ENCODE measurements around the gene CCDC171.
"Not testable (repeated sequence)": the region's sequence is repeated elsewhere in the genome, so short reads cannot be mapped to it uniquely, and the experiment has no call there.

The CCDC171 gene

DNA sequence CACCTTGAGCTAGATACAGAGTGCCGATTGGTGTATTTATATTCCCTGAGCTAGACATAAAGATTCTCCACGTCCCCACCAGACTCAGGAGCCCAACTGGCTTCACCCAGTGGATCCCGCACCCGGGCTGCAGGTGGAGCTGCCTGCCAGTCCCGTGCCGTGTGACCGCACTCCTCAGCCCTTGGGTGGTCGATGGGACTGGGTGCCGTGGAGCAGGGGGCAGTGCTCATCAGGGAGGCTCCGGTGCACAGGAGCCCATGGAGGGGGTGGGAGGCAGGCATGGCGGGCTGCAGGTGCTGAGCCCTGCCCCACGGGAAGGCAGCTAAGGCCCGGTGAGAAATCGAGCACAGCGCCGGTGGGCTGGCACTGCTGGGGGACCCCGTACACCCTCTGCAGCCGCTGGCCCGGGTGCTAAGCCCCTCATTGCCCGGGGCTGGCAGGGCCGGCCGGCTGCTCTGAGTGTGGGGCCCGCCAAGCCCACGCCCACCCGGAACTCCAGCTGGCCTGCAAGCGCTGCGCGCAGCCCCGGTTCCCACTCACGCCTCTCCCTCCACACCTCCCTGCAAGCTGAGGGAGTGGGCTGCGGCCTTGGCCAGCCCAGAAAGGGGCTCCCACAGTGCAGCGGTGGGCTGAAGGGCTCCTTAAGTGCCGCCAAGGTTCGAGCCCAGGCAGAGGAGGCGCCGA is 147.2 kb downstream of the CCDC171 start:
- not testable (repeated sequence) for DNase-seq

GRCh38 chr9:15707000-15707399 is 154.2 kb downstream of the CCDC171 start:
- DNase-seq, result no peak

GRCh38 chr9:15711531-15711930 is 158.7 kb downstream of the CCDC171 start:
- DNase-seq, result no peak

- DNase-seq, result peak; percentile 16
Measured at GRCh38 chr9:15711931-15712330, 159.1 kb downstream of the CCDC171 start.

GRCh38 chr9:15714746-15715145 is 161.9 kb downstream of the CCDC171 start:
- DNase-seq, result peak; percentile 14

DNA sequence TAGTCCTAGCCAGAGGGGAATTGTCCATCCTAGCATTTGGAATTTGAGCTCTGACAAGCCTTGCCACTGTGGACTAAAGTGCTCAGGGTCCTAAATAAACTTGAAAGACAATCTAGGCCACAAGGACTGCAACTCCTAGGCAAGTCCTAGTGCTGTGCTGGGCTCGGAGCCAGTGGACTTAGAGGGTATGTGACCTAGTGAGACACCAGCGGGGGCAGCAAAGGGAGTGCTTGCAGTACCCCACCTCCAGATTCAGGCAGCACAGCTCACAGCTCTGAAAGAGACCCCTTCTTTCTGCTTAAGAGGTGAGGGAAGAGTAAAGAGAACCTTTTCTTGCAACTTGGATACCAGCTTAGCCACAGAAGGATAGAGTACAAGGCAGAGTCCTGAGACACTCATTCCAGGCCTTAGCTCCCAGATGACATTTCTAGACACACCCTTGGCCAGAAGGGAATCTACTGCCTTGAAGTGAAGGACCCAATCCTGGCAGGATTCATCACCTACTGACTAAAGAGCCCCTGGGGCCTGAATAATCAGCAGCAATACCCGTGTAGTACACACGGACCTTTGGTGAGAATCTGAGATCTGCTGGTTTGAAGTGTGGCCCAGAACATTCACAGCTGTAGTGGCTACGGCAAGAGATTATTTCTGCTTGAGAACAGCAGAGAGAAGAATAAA is 164.6 kb downstream of the CCDC171 start:
- no peak for DNase-seq

DNA sequence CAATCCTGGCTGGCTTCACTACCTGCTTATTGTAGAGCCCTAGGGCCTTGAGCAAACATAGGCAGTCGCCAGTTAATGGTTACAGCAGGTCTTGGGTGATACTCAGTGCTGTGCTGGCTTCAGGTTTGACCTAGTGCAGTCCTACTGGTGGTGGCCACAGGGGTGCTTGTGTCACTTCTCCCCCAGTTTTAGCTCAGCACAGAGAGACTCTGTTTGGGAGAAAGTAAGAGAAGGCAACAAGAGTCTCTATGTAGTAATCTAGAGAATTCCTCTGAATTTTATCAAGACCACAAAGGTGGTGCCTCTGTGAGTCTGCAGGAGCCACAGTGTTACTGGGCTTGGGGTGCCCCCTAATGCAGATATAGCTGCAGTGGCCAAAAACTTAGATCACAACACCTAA is 165.6 kb downstream of the CCDC171 start:
- no peak for DNase-seq

DNA sequence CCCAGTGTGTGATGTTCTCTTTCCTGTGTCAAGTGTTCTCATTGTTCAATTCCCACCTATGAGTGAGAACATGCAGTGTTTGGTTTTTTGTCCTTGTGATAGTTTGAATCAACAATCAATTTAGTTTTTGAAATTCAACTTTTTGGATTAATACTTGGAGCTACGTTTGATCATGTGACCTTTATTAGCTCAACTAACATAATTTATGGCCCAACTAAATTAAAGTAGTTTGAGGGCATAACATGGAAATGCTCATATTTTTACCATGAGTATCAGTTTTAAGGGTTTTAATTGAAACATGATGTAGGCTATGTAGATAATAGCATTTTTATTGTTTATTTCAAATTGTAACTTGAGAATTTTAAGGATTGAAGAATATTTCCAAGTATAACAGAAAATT is 168.0 kb downstream of the CCDC171 start:
- DNase-seq, result no peak

- no peak for DNase-seq
Measured at GRCh38 chr9:15722888-15723287, 170.0 kb downstream of the CCDC171 start.

DNA sequence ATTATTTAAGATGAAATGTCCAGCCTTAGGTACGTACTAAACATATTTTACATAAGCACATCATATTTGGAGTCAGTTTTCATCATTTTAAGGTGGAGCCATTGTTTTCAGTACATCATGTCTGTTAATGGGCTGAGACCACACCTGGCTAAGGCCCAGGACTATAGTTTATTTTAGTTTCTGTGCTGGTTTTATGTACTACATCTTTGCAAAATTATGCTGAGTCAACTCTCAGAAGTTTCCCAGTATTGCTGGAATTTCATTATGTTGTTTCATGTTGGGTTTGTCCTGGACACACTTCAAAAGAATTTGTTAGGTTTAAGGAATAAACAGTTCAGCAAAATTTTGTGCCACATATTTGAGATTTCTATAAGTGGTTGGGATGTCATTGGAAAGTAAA is 171.2 kb downstream of the CCDC171 start:
- no peak for DNase-seq

DNA sequence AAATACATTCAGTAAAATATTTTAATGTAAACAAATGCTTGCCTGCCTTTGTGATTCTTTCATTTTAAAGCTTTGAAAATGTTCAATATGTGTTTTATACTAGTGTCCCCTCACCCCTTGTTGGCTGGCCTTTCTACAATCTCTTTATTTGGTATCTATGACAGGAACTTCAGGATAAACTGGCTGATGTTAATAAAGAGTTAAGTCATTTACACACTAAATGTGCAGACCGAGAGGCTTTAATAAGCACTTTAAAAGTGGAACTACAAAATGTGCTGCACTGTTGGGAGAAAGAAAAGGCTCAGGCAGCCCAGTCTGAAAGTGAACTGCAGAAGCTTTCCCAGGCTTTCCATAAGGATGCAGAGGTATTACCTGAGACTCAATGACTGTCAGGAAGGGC is 171.8 kb downstream of the CCDC171 start:
- no peak for DNase-seq

DNA sequence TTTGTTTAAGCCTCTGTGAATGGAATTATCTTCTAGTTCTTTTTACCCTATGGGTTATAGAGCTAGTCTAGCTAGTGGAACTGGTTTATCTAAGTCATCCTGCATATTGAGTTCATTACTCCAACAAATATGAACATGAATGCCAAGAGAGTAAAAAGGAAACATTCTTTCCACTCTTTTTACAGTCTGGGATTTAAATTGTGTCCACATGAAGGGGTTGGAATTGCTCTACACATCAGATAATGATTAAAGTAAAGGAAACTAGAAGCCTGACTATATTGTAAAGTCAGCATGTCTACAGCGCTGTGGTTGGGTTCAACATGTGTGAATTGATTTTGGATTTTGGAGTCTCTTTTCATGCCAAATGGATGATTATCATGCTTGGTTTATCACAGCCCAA is 173.1 kb downstream of the CCDC171 start:
- DNase-seq, result no peak

DNA sequence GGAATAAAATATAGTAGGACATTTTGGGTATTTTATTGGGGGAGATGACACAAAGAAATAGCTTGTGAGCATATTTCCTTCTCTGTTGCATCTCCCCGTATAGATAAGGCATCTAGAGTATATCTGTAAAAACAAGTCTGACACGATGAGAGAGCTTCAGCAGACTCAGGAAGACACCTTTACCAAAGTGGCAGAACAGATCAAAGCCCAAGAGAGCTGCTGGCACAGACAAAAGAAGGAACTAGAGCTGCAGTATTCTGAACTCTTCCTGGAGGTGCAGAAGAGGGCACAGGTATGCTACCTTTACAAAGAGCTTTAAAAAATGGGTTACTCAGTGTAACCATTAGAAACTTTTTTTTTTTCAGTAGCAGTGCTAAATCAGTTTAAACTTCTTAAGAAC is 176.7 kb downstream of the CCDC171 start:
- no peak for DNase-seq

DNA sequence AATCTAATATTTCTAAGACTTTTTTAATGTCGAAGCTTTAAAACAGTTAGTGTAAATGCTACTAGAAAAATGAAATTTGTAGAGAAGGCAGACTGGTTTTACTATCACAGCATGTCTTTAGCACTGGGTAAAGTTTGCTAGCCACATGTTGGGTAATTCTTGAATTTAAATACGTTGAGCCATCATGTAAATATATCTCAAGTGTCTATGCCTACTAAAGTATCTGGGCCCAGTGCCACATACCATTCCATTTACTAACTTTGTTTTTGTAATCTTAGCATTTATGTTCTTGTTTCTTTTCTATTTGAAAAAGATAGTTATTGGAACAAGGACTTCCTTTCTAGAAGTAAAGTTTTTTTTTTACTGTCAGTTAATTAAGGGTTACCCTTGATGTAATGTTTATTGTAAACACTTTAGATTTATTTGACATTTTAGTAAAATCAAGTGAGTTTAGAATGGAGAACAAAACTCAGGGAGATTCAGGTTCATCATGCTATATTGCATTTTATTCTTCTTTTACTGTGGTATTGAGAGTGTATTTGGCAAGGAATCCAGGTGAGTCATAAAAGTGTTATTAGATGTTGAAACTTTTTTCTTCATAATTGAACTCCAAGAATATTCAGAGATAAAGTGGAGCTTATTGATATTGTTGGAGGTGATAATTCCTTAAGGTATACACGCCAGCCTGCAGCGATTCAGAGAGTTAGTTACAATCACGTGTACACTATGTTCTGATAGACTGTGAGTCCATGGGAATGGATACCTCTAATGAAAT is 182.4 kb downstream of the CCDC171 start:
- DNase-seq, result no peak

GRCh38 chr9:15736569-15736968 is 183.7 kb downstream of the CCDC171 start:
- no peak for DNase-seq

- no peak for DNase-seq
Measured at GRCh38 chr9:15738011-15738410, 185.2 kb downstream of the CCDC171 start.

DNA sequence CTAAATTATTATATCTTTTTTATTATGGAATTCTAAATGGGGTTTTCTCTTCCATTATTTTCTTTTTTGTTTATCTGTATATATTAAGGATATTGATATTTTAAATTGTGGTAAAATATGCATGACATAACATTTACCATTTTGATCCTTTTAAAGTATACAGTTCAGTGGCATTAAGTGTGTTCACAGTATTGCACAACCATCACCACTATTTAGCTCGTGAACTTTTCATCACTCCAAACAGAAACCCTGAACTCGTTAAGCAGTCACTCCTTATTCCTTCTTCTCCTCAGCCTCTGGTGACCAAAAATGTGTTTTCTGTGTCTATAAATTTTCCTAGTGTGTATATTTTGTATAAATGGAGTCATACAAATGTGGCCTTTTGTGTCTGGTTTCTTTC is 188.2 kb downstream of the CCDC171 start:
- DNase-seq, result no peak

DNA sequence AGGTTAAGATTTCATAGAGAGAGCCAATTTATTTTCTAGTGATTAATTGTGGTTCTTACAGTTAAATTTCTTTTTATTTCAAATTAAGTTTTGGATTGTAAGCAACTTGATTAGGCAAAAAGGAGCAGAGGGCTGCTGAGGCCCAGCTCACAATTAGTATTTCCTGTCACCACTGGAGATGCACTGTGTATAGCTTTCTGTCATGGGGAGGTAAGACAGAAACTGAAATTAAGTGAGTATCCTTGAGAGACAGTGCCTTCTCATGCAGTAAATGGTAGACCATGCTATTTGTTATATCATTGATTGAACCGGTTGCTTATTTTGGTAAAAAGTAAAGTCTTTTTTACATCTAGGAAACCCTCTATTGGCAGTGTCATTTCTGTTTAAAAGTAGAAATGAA is 190.7 kb downstream of the CCDC171 start:
- DNase-seq, result no peak

- DNase-seq, result no peak
Measured at GRCh38 chr9:15744196-15744595, 191.4 kb downstream of the CCDC171 start.

DNA sequence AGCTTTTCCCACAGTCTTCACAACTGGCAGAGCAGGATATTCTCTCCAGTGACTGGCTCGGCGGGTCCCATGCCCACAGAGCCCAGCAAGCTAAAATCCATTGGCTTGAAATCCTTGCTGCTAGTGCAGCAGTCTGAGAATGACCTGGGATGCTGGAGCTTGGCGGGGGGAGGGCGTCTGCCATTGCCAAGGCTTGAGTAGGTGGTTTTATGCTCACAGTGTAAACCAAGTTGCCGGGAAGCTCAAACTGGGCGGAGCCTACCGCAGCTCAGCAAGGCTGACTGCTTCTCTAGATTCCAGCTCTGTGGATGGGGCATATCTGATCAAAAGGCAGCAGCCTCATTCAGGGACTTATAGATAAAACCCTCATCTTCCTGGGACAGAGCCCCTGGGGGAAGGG is 194.1 kb downstream of the CCDC171 start:
- no peak for DNase-seq

DNA sequence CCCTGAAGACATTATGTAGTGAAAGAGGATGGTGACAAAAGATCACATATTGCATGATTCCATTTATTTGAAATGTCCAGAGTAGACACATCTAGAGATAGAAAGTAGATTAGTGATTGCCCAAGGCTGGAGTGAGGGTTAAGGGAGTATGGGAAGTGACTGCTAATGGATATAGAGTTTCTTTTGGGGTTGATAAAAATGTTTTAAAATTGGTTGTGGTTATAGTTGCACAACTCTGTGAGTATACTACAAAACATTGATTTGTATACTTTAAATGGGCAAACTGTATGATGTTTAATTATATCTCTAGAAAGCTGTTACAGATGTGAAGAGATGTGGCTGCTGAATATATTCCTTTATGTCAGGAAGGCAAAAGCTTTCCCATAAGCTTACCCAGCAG is 202.8 kb downstream of the CCDC171 start:
- DNase-seq, result no peak

DNA sequence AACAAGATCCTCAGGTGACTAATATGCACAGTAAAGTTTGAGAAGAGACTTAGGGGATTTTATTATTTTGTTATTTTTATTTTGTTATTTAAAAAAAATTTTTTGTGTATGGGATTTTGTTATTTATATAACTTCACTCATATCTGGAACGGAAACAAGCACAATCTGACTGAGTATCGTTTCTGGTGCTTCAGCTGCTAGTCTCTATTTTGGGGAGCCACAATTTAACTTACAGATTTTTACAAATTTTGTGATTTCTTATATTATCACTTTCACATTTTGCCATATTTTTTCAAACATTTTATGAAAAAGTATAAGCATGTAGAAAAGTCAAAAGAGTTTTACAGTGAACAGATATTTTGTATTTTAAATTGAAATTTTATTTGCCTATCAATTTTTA is 208.7 kb downstream of the CCDC171 start:
- DNase-seq, result no peak

- no peak for DNase-seq
Measured at GRCh38 chr9:15763371-15763770, 210.5 kb downstream of the CCDC171 start.

GRCh38 chr9:15764131-15764530 is 211.3 kb downstream of the CCDC171 start:
- no peak for DNase-seq
